ENCODE results near the gene EEF2K.

Gene EEF2K

GRCh38 chr16:22336581-22336980, 130.5 kb downstream of the EEF2K start:
- no peak for DNase-seq (ENCODE audit: low spot score)

GRCh38 chr16:22337045-22337444, 131.0 kb downstream of the EEF2K start:
- no peak for DNase-seq (ENCODE audit: low spot score)

- no peak for DNase-seq (ENCODE audit: low spot score)
Measured at GRCh38 chr16:22337849-22338635, 132.0 kb downstream of the EEF2K start.

Measured in CD4-positive, alpha-beta T cell treated with Interleukin-6 at 100 ng/mL for 8 hours (primary cell).